GM12878 (cell line): ENCODE measurements around the gene HJV. TPM values are rescaled to one million over a fixed set of nuclear protein-coding genes. Genes with fewer than 3 reads are reported as not detected.

Experiments used
- ATF7 ChIP-seq: fragments of 450-650 bp; IDR thresholded peaks from 2 replicates; pipeline ENCODE4 v1.6.1; 2016; ENCODE audit warnings: low read depth, mild to moderate bottlenecking
- IKZF1 ChIP-seq: fragments of 450-650 bp; conservative IDR thresholded peaks from 2 replicates; pipeline ENCODE4 v1.6.1; 2017; ENCODE audit warnings: antibody characterized with exemption, mild to moderate bottlenecking
- NFIC ChIP-seq: IDR thresholded peaks from 2 replicates; pipeline ENCODE4 v1.6.1; 2012; ENCODE audit warnings: low read depth, mild to moderate bottlenecking, inconsistent platforms, low read length, moderate library complexity
- PAX5 ChIP-seq: IDR thresholded peaks from 2 replicates; pipeline ENCODE4 v1.6.1; 2011; ENCODE audit warnings: low read depth, low read length, borderline replicate concordance
- PAX8 ChIP-seq: fragments of 450-650 bp; IDR thresholded peaks from 2 replicates; pipeline ENCODE4 v1.6.1; 2017; ENCODE audit warnings: mild to moderate bottlenecking, moderate library complexity
- POLR2AphosphoS5 ChIP-seq: IDR thresholded peaks from 2 replicates; pipeline ENCODE4 v1.6.1; 2011; ENCODE audit warnings: mild to moderate bottlenecking, low read length, inconsistent platforms
- TAF1 ChIP-seq: IDR thresholded peaks from 2 replicates; pipeline ENCODE4 v1.6.1; 2011; ENCODE audit warnings: mild to moderate bottlenecking, low read depth, low read length, borderline replicate concordance
- TARDBP ChIP-seq: IDR thresholded peaks from 2 replicates; pipeline ENCODE4 v1.6.1; 2016; ENCODE audit warnings: borderline replicate concordance
- polyA plus RNA-seq, 11 experiments: library from polyadenylated mRNA; depleted of rRNA in 4 of 11; unstranded in 6 of 11; stranded (reverse) in 5 of 11; fragments of >200 nt; fragmentation: Nextera tagmentation in 4 of 11; fragmentation: Illumina TruSeq in 1 of 11; extraction: Ambion mirVana in 4 of 11; extraction: Trizol in 1 of 11; gene quantifications; 1 replicate in 1 of 11; 2 replicates in 10 of 11; pipeline versions ENCODE4 v1.2.1 to v1.2.3, GENCODE V29; 2011 to 2016; ENCODE audit warnings: inconsistent platforms in 2 of 11, missing spikeins in 2 of 11, low read depth in 1 of 11
- total RNA-seq, 4 experiments: library from RNA; depleted of rRNA in 3 of 4; stranded (reverse); fragments of >200 nt in 3 of 4; fragmentation: Illumina TruSeq in 1 of 4; extraction: Trizol in 1 of 4; gene quantifications; 2 replicates each; pipeline versions ENCODE4 v1.2.1 to v1.2.3, GENCODE V29; 2013 to 2021
- TF ChIP-seq, protein P1 (sequence below): fragments of 450-650 bp; IDR thresholded peaks from 2 replicates; pipeline ENCODE4 v1.6.1; 2016; ENCODE audit warnings: mild to moderate bottlenecking, moderate library complexity, borderline replicate concordance

Gene HJV
- total and polyA plus RNA-seq, 10 of the 15 experiments (the other 5 are each of a cell fraction or from before 2014, with no cell fraction given) = not detected

DNA sequence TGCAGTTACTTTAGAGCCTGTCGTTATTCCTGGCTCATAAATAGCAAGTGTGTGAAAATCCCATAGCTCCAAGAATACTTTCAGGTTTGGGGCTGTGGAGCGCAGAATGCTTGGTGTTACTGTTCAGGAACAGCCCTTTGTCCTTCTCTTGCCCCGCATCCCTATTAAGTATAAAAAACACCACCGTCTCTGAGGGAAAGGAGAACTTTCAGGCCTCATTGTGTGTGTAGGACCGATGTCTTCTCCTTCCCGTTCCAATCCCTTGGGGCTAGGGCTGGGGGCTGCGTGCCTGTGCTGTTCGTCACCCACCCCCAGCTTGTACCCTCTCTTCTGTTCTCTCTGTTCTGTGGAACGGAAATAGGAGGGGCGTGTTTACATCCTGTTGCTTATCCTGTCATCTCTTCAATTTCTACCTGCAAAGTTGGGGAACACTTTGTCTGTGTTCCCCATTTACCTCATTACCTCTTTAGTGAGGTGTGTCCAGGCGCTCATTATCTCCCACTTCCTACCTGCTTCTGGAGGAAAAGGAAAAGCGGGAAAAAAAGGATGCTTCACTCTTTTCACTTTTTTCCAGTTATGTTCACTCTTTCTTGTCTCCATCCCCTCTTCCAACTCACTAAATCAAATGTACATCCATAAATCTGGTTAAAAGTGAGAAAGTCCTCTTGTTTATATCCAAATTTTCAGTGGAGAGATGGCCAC lies 24.4 kb downstream of the HJV start (continued):
- TF ChIP-seq, protein P1, sequence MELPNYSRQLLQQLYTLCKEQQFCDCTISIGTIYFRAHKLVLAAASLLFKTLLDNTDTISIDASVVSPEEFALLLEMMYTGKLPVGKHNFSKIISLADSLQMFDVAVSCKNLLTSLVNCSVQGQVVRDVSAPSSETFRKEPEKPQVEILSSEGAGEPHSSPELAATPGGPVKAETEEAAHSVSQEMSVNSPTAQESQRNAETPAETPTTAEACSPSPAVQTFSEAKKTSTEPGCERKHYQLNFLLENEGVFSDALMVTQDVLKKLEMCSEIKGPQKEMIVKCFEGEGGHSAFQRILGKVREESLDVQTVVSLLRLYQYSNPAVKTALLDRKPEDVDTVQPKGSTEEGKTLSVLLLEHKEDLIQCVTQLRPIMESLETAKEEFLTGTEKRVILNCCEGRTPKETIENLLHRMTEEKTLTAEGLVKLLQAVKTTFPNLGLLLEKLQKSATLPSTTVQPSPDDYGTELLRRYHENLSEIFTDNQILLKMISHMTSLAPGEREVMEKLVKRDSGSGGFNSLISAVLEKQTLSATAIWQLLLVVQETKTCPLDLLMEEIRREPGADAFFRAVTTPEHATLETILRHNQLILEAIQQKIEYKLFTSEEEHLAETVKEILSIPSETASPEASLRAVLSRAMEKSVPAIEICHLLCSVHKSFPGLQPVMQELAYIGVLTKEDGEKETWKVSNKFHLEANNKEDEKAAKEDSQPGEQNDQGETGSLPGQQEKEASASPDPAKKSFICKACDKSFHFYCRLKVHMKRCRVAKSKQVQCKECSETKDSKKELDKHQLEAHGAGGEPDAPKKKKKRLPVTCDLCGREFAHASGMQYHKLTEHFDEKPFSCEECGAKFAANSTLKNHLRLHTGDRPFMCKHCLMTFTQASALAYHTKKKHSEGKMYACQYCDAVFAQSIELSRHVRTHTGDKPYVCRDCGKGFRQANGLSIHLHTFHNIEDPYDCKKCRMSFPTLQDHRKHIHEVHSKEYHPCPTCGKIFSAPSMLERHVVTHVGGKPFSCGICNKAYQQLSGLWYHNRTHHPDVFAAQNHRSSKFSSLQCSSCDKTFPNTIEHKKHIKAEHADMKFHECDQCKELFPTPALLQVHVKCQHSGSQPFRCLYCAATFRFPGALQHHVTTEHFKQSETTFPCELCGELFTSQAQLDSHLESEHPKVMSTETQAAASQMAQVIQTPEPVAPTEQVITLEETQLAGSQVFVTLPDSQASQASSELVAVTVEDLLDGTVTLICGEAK = no peak
- TF ChIP-seq PAX5 = no peak
- peak; percentile 83 for TF ChIP-seq TAF1
- no peak for TF ChIP-seq PAX8
- peak; percentile 80 for TF ChIP-seq POLR2AphosphoS5
- peak; percentile 30; the same call in 1 of the 2 replicates for TF ChIP-seq IKZF1
- TF ChIP-seq ATF7 = peak; percentile 7; the same call in 1 of the 2 replicates
- TF ChIP-seq NFIC = peak; percentile 50; the same call in 1 of the 2 replicates
- no peak for TF ChIP-seq TARDBP
